Left renal cortex interstitium (tissue), 4 donors: ENCODE results near the gene LEMD2. TPM values are rescaled to one million over a fixed set of nuclear protein-coding genes. Genes with fewer than 3 reads are reported as not detected.

ENCODE experiments used
- DNase-seq, 4 donors: peaks; one replicate each; pipeline ENCODE4 v3.0.0-alpha.2; 2013; ENCODE audit warnings: low read depth in 4 of 4, low spot score in 2 of 4, missing footprints in 1 of 4
- polyA plus RNA-seq, 4 donors: library from polyadenylated mRNA; unstranded; fragments of 120-200 nt; gene quantifications; one replicate each; pipeline ENCODE4 v1.2.1, GENCODE V29; 2013; ENCODE audit not compliant: insufficient read length in 4 of 4

LEMD2 gene
- polyA plus RNA-seq, 4 donors: 62.3 to 82.4 (median 71.2) TPM

DNA sequence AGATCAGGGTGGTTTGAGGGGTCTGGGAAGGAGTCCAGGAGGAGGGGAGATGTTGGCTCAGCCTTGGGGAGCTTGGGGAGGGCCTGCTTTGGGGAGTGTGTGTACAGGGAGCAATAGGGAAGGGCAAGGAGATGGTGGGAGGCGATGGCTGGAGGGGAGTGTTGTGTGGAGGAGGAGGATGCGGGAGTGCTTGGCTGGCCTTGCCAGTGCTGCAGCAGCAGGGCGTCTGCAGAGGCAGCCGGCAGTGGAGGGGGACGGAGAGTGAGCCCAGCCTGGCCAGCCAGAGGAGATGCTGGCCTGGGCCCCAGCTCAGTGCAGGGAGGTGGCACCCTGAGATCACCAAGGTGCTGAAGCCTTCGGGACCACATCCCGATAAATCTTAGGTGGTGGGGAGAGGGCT is 46.1 kb downstream of the LEMD2 start:
- no peak for DNase-seq

GRCh38 chr6:33742092-33742491 is 46.8 kb downstream of the LEMD2 start:
- no peak for DNase-seq

- DNase-seq: no peak
These were observed 48.1 kb downstream of the LEMD2 start for GRCh38 chr6:33740794-33741193.

DNA sequence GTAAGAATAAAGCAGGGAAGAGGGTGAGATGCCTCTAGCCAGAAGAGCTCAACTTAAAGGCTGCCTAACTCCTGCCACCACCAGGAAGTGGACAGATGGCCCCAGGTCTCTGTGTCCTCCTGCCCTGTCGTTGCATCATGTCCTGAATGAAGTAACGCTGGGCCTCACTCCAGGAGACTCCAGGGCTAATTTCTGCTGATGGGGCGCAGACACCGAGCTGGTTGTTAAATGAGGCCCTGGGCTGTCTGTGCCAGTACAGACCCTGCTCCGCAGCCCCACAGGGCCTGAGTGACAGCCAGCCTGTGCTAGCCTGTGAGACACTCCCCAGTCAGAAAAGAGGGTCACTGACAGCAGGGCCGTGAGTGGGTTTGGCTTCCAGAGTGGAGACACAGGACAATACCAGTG is 48.7 kb downstream of the LEMD2 start:
- DNase-seq: no peak

DNA sequence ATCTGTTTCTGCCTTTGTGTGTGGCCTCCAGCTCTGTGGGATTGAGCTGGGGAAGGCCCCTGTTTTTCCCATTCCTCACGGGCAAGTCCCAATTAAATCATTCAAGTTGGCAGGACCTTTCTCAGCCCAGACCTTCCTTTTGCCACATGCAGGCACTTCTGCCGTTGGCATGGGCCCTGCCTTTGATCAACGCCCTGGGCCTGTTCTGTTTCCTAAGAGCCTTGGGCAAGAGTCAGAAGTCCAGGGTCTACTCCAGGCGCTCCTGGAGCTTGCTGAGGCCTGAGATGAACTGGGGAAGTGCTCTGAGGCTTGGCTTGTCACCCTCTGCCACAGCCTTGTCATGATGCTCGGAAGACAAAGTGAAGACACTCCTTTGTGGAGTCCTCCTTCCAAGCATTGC is 49.4 kb downstream of the LEMD2 start:
- DNase-seq: no peak

DNA sequence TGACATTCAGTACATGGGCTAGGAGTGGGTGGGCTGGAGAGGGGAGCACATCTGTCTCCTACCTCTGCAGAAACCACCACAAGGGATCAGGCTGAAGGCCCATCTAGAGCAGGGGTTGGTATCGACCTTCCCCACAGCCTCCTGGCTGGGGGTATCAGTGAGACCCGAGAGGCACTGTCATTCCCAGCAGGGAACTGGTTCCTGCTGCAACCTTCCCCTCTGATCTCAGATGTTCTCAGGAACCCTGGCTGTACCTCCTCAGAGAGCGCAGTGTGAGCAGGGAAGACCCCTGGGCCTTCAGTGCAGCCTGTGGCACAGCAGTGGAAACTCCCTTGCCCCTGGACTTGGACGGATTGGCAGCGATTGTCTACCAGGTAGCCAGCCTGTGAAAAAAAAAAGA is 50.1 kb downstream of the LEMD2 start:
- no peak for DNase-seq

DNA sequence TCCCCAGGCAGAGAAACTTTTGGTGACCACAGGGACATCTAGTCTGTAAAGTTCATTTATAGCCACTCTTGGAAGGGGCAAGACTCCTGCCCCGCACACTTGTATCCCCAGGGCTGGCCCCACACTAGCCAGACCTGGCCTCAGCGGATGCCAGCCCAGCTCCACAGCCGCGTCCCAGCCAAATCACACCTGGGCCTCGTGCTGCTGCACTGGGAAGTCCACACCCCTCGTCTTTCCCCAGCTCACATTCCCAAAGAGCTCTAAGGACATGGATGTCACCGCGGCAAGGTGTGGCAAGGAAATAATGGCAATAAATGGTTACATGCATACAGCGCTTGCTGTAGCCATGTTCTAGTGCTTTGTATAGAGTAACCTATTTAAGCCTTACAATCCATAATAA is 50.8 kb downstream of the LEMD2 start:
- no peak for DNase-seq

- no peak for DNase-seq
These were observed 51.5 kb downstream of the LEMD2 start for GRCh38 chr6:33737267-33738026.

- no peak for DNase-seq
These were observed 53.7 kb downstream of the LEMD2 start for GRCh38 chr6:33735216-33735615.

DNA sequence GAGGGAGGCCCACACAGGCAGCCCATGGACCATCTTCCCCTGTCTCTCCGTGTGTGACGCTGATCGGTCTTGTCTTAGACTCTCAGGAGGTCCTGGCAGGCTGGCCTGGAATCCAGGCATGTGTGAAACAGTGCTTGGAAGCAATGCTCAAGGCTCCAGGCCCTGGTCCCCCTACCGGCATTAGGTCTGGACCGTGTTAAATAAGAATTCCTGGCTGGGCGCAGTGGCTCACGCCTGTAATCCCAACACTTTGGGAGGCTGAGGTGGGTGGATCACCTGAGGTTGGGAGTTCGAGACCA is 55.3 kb downstream of the LEMD2 start:
- DNase-seq: no peak

- no peak for DNase-seq
These were observed 55.9 kb downstream of the LEMD2 start for GRCh38 chr6:33732817-33733708.

- no peak for DNase-seq
These were observed 56.5 kb downstream of the LEMD2 start for GRCh38 chr6:33732385-33732784.

DNA sequence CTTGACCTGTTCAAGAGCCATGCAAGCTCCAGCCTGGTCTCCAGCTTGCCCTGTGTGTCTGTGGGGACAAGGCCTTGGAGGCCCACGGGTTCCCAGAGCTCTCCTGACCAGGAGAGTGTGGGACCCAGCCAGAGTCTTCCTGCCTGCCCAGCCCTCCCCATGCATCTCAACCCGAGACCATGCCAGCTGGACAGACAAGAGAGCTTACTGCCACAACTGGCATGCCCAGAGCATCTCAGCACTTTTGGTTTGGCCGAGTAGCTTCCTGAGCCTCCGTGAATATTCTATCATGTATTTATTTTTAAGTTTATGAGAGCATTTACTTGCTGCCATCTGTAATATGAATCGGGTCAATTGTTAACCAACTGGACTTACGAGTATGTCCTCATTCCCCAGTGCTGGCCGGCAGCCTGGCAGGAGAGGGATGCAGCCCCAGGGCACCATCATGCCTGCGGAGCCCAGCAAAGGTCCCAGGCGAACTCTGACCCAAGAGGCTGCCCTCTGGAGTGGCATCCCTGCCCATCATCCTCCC is 57.1 kb downstream of the LEMD2 start:
- DNase-seq: no peak

DNA sequence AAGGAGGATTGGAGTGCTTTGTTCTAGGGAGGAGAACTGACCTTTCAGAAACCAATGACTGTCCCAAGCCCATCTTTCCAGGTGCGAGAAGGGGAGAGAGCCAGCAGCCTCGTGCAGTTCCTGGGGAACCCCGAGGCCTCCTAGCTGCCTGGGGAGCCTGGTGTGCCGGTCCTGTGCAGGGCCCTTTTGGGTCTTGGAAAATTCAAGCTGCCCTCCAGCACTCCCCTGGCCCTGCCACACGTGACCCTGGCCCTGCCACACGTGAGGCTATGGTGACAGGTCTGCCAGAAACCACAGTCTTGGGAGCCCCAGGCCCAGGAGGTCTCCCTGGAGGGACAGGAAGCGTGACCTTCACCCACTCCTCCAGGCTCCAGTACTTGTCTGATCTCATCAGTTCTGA is 57.9 kb downstream of the LEMD2 start:
- no peak for DNase-seq

DNA sequence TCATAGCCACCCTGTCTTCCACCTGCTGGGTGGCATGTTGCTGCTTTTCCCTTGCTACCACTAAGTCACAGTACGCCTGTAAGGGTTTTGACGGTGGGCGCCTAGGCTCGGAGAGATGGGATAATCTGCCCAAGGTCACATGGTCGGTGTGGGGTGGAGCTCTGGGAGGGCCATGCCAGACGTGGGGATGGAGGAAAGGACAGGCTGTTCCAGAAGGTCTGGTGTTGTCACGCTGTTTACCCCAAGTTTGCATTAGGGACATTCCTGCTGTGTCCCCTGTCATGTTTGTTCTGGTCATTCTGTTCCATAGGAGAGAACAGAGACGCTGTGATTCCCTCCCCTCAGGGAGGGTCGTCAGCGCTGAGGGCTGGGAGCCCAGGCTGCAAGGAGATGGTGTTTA is 58.3 kb downstream of the LEMD2 start:
- DNase-seq: no peak

GRCh38 chr6:33729059-33729458 is 59.9 kb downstream of the LEMD2 start:
- no peak for DNase-seq

GRCh38 chr6:33728438-33728837 is 60.5 kb downstream of the LEMD2 start:
- no peak for DNase-seq

- DNase-seq: no peak
These were observed 61.0 kb downstream of the LEMD2 start for GRCh38 chr6:33727932-33728331.

GRCh38 chr6:33727126-33727525 is 61.8 kb downstream of the LEMD2 start:
- DNase-seq: no peak

DNA sequence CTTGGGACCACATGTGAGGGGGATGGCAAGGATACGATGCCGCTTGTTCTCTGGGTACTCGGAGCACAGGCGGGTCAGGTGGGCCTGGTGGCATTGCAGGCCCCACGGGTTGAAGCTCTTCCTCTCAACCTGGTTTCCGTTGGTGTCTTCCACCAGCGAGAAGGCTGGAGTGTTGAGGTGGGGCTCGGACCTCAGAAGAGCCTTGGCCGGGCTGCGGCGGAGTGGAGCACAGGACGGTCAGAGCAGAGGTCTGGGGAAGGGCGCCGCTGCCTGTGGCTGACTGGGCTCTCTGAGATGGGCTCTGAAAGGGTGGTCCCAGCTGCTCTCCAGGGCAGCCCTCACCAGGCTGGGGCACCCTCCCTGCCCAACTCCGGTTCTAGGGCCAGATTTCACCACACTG is 62.2 kb downstream of the LEMD2 start:
- DNase-seq: no peak

DNA sequence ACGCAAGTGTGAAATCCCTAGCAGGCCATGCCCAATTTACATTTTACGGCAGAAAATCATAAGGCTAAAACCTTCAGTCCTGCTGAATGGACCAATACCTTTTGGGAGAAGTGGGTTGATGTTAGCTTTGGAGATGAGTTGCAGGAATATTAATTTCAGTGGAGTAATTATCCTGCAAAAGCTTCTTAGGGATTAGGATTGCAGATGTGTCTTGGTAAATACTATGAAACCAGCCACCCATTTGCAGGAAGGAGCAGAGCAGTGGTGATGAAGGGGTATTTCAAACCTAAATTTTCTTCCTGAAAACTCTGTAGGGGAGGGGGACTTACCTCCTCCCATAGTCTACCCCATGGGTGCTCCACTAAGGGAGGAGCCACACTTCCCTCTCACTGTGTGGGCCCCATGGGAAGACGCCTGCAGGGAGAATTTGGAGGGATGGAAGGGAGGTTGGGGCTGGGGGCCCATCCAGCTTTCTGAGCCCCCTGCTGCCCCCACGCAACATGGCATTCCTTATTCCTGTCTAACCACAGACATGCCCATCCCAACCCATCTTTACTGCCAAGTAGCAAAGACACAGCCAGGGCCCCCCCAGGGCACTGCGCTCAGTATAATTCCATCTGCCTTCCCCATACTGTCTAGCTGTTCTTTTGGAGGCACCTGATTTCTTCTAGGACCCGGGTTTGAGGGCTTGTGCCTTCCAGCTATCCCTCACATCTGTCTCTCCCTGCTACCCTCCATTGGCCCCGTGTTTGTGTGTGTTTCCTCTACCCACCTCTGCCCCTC is 62.8 kb downstream of the LEMD2 start:
- no peak for DNase-seq
